AG09319 (cell line): ENCODE results near the gene TBX10.

Experiments used
- DNase-seq: peaks from one replicate; pipeline ENCODE4 v3.0.0-alpha.2; 2010; ENCODE audit warnings: low read depth; ENCODE audit errors: extremely low read depth
- CTCF ChIP-seq: IDR thresholded peaks from 2 replicates; pipeline ENCODE4 v1.5.1; 2011; ENCODE audit warnings: low read depth, mild to moderate bottlenecking, inconsistent platforms, low read length, moderate library complexity

TBX10 gene

GRCh38 chr11:67646535-67647336 is 7.2 kb upstream of the TBX10 start:
- no peak for TF ChIP-seq CTCF
- DNase-seq, result no peak

GRCh38 chr11:67645521-67646461 is 6.2 kb upstream of the TBX10 start:
- no peak for TF ChIP-seq CTCF
- no peak for DNase-seq

- no peak for TF ChIP-seq CTCF
- no peak for DNase-seq
Measured at GRCh38 chr11:67644472-67645418, 5.2 kb upstream of the TBX10 start.

- DNase-seq, result no peak
- TF ChIP-seq CTCF, result no peak
Measured at GRCh38 chr11:67644042-67644441, 4.5 kb upstream of the TBX10 start.

GRCh38 chr11:67642173-67643120 is 2.9 kb upstream of the TBX10 start:
- no peak for TF ChIP-seq CTCF
- DNase-seq, result no peak
